A549 (cell line): Measurements from ENCODE around the gene IGF1R.

Experiments
- CHD4 ChIP-seq: fragments of 200-600 bp; sonication (generic); IDR thresholded peaks from 2 replicates; pipeline ENCODE4 v1.6.1; 2016; ENCODE audit warnings: antibody characterized with exemption, mild to moderate bottlenecking, borderline replicate concordance
- EP300 ChIP-seq, 2 experiments: fragments of >200 bp; sonication (Bioruptor Twin); formaldehyde crosslinking; IDR thresholded peaks; 2 replicates in 1 of 2; 3 replicates in 1 of 2; pipeline ENCODE4 v1.6.1; 2016 to 2017
- NFE2L2 ChIP-seq: fragments of 150-350 bp; conservative IDR thresholded peaks from 2 replicates; pipeline ENCODE4 v1.6.1; 2014; ENCODE audit warnings: low read length
- POLR2A ChIP-seq: IDR thresholded peaks from 2 replicates; pipeline ENCODE4 v1.6.1; 2012; ENCODE audit warnings: mild to moderate bottlenecking, low read length
- RFX5 ChIP-seq: fragments of 450-650 bp; IDR thresholded peaks from 2 replicates; pipeline ENCODE4 v1.7.1; 2014; ENCODE audit warnings: antibody characterized with exemption, mild to moderate bottlenecking, moderate library complexity
- TF ChIP-seq, protein P1 (sequence below): fragments of >200 bp; sonication (Bioruptor Twin); formaldehyde crosslinking; IDR thresholded peaks from 3 replicates; pipeline ENCODE4 v1.5.1; 2016
- TF ChIP-seq, protein P2 (sequence below): fragments of 450-650 bp; IDR thresholded peaks from 2 replicates; pipeline ENCODE4 v1.6.1; 2014; ENCODE audit warnings: antibody characterized with exemption
- TF ChIP-seq, protein P3 (sequence below): fragments of >200 bp; sonication (Bioruptor Twin); formaldehyde crosslinking; IDR thresholded peaks from 2 replicates; pipeline ENCODE4 v1.6.1; 2016
- TF ChIP-seq, protein P4 (sequence below): fragments of 200-600 bp; sonication (generic); IDR thresholded peaks from 2 replicates; pipeline ENCODE4 v1.6.1; 2016; ENCODE audit warnings: antibody characterized with exemption, mild to moderate bottlenecking, moderate library complexity

DNA sequence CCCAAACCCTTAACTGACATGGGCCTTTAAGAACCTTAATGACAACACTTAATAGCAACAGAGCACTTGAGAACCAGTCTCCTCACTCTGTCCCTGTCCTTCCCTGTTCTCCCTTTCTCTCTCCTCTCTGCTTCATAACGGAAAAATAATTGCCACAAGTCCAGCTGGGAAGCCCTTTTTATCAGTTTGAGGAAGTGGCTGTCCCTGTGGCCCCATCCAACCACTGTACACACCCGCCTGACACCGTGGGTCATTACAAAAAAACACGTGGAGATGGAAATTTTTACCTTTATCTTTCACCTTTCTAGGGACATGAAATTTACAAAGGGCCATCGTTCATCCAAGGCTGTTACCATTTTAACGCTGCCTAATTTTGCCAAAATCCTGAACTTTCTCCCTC is 309.3 kb downstream of the IGF1R start:
- no peak for TF ChIP-seq RFX5
- TF ChIP-seq NFE2L2: no peak
- TF ChIP-seq, protein P1, sequence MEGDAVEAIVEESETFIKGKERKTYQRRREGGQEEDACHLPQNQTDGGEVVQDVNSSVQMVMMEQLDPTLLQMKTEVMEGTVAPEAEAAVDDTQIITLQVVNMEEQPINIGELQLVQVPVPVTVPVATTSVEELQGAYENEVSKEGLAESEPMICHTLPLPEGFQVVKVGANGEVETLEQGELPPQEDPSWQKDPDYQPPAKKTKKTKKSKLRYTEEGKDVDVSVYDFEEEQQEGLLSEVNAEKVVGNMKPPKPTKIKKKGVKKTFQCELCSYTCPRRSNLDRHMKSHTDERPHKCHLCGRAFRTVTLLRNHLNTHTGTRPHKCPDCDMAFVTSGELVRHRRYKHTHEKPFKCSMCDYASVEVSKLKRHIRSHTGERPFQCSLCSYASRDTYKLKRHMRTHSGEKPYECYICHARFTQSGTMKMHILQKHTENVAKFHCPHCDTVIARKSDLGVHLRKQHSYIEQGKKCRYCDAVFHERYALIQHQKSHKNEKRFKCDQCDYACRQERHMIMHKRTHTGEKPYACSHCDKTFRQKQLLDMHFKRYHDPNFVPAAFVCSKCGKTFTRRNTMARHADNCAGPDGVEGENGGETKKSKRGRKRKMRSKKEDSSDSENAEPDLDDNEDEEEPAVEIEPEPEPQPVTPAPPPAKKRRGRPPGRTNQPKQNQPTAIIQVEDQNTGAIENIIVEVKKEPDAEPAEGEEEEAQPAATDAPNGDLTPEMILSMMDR: no peak
- TF ChIP-seq, protein P2, sequence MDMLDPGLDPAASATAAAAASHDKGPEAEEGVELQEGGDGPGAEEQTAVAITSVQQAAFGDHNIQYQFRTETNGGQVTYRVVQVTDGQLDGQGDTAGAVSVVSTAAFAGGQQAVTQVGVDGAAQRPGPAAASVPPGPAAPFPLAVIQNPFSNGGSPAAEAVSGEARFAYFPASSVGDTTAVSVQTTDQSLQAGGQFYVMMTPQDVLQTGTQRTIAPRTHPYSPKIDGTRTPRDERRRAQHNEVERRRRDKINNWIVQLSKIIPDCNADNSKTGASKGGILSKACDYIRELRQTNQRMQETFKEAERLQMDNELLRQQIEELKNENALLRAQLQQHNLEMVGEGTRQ: no peak
- TF ChIP-seq, protein P3, sequence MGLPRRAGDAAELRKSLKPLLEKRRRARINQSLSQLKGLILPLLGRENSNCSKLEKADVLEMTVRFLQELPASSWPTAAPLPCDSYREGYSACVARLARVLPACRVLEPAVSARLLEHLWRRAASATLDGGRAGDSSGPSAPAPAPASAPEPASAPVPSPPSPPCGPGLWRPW: no peak
- TF ChIP-seq, protein P4, sequence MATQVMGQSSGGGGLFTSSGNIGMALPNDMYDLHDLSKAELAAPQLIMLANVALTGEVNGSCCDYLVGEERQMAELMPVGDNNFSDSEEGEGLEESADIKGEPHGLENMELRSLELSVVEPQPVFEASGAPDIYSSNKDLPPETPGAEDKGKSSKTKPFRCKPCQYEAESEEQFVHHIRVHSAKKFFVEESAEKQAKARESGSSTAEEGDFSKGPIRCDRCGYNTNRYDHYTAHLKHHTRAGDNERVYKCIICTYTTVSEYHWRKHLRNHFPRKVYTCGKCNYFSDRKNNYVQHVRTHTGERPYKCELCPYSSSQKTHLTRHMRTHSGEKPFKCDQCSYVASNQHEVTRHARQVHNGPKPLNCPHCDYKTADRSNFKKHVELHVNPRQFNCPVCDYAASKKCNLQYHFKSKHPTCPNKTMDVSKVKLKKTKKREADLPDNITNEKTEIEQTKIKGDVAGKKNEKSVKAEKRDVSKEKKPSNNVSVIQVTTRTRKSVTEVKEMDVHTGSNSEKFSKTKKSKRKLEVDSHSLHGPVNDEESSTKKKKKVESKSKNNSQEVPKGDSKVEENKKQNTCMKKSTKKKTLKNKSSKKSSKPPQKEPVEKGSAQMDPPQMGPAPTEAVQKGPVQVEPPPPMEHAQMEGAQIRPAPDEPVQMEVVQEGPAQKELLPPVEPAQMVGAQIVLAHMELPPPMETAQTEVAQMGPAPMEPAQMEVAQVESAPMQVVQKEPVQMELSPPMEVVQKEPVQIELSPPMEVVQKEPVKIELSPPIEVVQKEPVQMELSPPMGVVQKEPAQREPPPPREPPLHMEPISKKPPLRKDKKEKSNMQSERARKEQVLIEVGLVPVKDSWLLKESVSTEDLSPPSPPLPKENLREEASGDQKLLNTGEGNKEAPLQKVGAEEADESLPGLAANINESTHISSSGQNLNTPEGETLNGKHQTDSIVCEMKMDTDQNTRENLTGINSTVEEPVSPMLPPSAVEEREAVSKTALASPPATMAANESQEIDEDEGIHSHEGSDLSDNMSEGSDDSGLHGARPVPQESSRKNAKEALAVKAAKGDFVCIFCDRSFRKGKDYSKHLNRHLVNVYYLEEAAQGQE: no peak
- no peak for TF ChIP-seq POLR2A
- TF ChIP-seq EP300 (IDR thresholded peaks at IDR 0.05): no peak
- no peak for TF ChIP-seq CHD4
